Panc1 (cell line): ENCODE data around the gene RCBTB2.

ENCODE experiments used
- REST ChIP-seq, 2 experiments: IDR thresholded peaks; 2 replicates each; pipeline ENCODE4 v1.6.1; 2011 to 2012; ENCODE audit warnings: low read depth in 2 of 2, control low read depth in 1 of 2, low read length in 1 of 2, mild to moderate bottlenecking in 1 of 2, moderate library complexity in 1 of 2; ENCODE audit not compliant: insufficient read depth in 1 of 2
- TF ChIP-seq, protein P1 (sequence below): fragments of 450-650 bp; IDR thresholded peaks from 2 replicates; pipeline ENCODE4 v1.5.1; 2017; ENCODE audit warnings: mild to moderate bottlenecking

GRCh38 chr13:48559638-48560320 lies 26.9 kb upstream of the RCBTB2 start:
- TF ChIP-seq, protein P1, sequence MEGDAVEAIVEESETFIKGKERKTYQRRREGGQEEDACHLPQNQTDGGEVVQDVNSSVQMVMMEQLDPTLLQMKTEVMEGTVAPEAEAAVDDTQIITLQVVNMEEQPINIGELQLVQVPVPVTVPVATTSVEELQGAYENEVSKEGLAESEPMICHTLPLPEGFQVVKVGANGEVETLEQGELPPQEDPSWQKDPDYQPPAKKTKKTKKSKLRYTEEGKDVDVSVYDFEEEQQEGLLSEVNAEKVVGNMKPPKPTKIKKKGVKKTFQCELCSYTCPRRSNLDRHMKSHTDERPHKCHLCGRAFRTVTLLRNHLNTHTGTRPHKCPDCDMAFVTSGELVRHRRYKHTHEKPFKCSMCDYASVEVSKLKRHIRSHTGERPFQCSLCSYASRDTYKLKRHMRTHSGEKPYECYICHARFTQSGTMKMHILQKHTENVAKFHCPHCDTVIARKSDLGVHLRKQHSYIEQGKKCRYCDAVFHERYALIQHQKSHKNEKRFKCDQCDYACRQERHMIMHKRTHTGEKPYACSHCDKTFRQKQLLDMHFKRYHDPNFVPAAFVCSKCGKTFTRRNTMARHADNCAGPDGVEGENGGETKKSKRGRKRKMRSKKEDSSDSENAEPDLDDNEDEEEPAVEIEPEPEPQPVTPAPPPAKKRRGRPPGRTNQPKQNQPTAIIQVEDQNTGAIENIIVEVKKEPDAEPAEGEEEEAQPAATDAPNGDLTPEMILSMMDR = no peak
- TF ChIP-seq REST (IDR thresholded peaks at IDR 0.05; ENCODE audit: insufficient read depth in 1 of 2, low read depth in 2 of 2, low read length in 1 of 2) = no peak
